GM12891 (cell line): Measurements from ENCODE around the gene CCZ1B.
"Not testable (repeated sequence)": the region's sequence is repeated elsewhere in the genome, so short reads cannot be mapped to it uniquely, and the experiment has no call there.

Experiments
- PAX5 ChIP-seq: IDR thresholded peaks from 2 replicates; pipeline ENCODE4 v1.6.1; 2011; ENCODE audit warnings: low read length, moderate library complexity, mild to moderate bottlenecking; ENCODE audit not compliant: insufficient read depth, severe bottlenecking
- POLR2A ChIP-seq: IDR thresholded peaks from 2 replicates; pipeline ENCODE4 v1.6.1; 2011; ENCODE audit warnings: low read depth, low read length, control low read depth
- POLR2AphosphoS5 ChIP-seq: IDR thresholded peaks from 2 replicates; pipeline ENCODE4 v1.6.1; 2011; ENCODE audit warnings: low read depth, low read length, control low read depth
- POU2F2 ChIP-seq: IDR thresholded peaks from 2 replicates; pipeline ENCODE4 v1.6.1; 2011; ENCODE audit warnings: low read depth, mild to moderate bottlenecking, control low read depth, low read length, moderate library complexity
- SPI1 ChIP-seq: IDR thresholded peaks from 2 replicates; pipeline ENCODE4 v1.6.1; 2011; ENCODE audit warnings: low read depth, low read length, control low read depth
- TAF1 ChIP-seq: IDR thresholded peaks from 2 replicates; pipeline ENCODE4 v1.6.1; 2011; ENCODE audit warnings: low read depth, low read length, control low read depth

GRCh38 chr7:6826151-6826550, at the start of gene CCZ1B:
- TF ChIP-seq POLR2A, TAF1, POLR2AphosphoS5, SPI1, PAX5, POU2F2: not testable (repeated sequence)
